H9 (cell line): Measurements from ENCODE around the gene RCC1. TPM values are rescaled to one million over a fixed set of nuclear protein-coding genes. Genes with fewer than 3 reads are reported as not detected.

Experiments
- DNase-seq: peaks from one replicate; pipeline ENCODE4 v3.0.0-alpha.2; 2017
- H2AFZ ChIP-seq: one replicate; pipeline ENCODE4 v1.6.1; 2013; ENCODE audit warnings: mild to moderate bottlenecking, low read length, control low read depth, moderate library complexity
- H2AK5ac ChIP-seq: 2 replicates; pipeline ENCODE4 v1.6.1; 2013; ENCODE audit warnings: low read length, control low read depth, mixed read lengths; ENCODE audit not compliant: insufficient read length
- H2BK120ac ChIP-seq: one replicate; pipeline ENCODE4 v1.6.1; 2013; ENCODE audit warnings: low read depth, mild to moderate bottlenecking, low read length, control low read depth, inconsistent platforms; ENCODE audit not compliant: poor library complexity, severe bottlenecking
- H2BK12ac ChIP-seq: 2 replicates; pipeline ENCODE4 v1.6.1; 2013; ENCODE audit warnings: low read length, control low read depth, mixed read lengths, low read depth; ENCODE audit not compliant: insufficient read length
- H2BK15ac ChIP-seq: 2 replicates; pipeline ENCODE4 v1.6.1; 2013; ENCODE audit warnings: low read depth, low read length, control low read depth
- H2BK20ac ChIP-seq: one replicate; pipeline ENCODE4 v1.6.1; 2013; ENCODE audit warnings: low read depth, mild to moderate bottlenecking, low read length, control low read depth, inconsistent platforms; ENCODE audit not compliant: poor library complexity, severe bottlenecking
- H2BK5ac ChIP-seq: 2 replicates; pipeline ENCODE4 v1.6.1; 2013; ENCODE audit warnings: low read length, control low read depth, mixed read lengths; ENCODE audit not compliant: insufficient read length
- H3K14ac ChIP-seq: 2 replicates; pipeline ENCODE4 v1.6.1; 2013; ENCODE audit warnings: low read length, control low read depth; ENCODE audit not compliant: insufficient read depth
- H3K18ac ChIP-seq: 2 replicates; pipeline ENCODE4 v1.6.1; 2013; ENCODE audit warnings: low read depth, mild to moderate bottlenecking, mixed read lengths, low read length, control low read depth; ENCODE audit not compliant: insufficient read length
- H3K23ac ChIP-seq: 2 replicates; pipeline ENCODE4 v1.6.1; 2013; ENCODE audit warnings: low read length, control low read depth, mixed read lengths, low read depth; ENCODE audit not compliant: insufficient read length
- H3K23me2 ChIP-seq: 2 replicates; pipeline ENCODE4 v1.6.1; 2013; ENCODE audit warnings: low read depth, mild to moderate bottlenecking, mixed read lengths, low read length, control low read depth; ENCODE audit not compliant: insufficient read length, poor library complexity, severe bottlenecking
- H3K27ac ChIP-seq: 2 replicates; pipeline ENCODE4 v1.5.1; 2013; ENCODE audit warnings: low read length, control low read depth, mixed read lengths, low read depth; ENCODE audit not compliant: insufficient read length
- H3K27me3 ChIP-seq: 2 replicates; pipeline ENCODE4 v1.6.1; 2013; ENCODE audit warnings: low read length, control low read depth, inconsistent platforms; ENCODE audit not compliant: insufficient read depth
- H3K4ac ChIP-seq: 2 replicates; pipeline ENCODE4 v1.6.1; 2013; ENCODE audit warnings: low read depth, mild to moderate bottlenecking, control low read depth, inconsistent platforms, low read length, moderate library complexity
- H3K4me1 ChIP-seq: 2 replicates; pipeline ENCODE4 v1.6.1; 2013; ENCODE audit warnings: low read length, control low read depth, inconsistent platforms; ENCODE audit not compliant: insufficient read depth
- H3K4me2 ChIP-seq: 2 replicates; pipeline ENCODE4 v1.6.1; 2013; ENCODE audit warnings: low read length, control low read depth, mixed read lengths; ENCODE audit not compliant: insufficient read length, insufficient read depth
- H3K56ac ChIP-seq: 2 replicates; pipeline ENCODE4 v1.6.1; 2013; ENCODE audit warnings: low read depth, mild to moderate bottlenecking, mixed read lengths, low read length, control low read depth; ENCODE audit not compliant: insufficient read length
- H3K79me1 ChIP-seq: 2 replicates; pipeline ENCODE4 v1.6.1; 2013; ENCODE audit warnings: low read depth, mild to moderate bottlenecking, moderate library complexity, low read length, control low read depth, inconsistent platforms; ENCODE audit not compliant: insufficient read depth, poor library complexity, severe bottlenecking
- H3K79me2 ChIP-seq: 2 replicates; pipeline ENCODE4 v1.6.1; 2013; ENCODE audit warnings: low read length, control low read depth, inconsistent platforms; ENCODE audit not compliant: insufficient read depth
- H3K9ac ChIP-seq: 2 replicates; pipeline ENCODE4 v1.6.1; 2013; ENCODE audit warnings: low read length, control low read depth, mixed read lengths; ENCODE audit not compliant: insufficient read length; ENCODE audit errors: extremely low read depth
- H3K9me3 ChIP-seq: one replicate; pipeline ENCODE4 v1.6.1; 2013; ENCODE audit warnings: low read depth, low read length, inconsistent platforms; ENCODE audit not compliant: control insufficient read depth
- H3T11ph ChIP-seq: one replicate; pipeline ENCODE4 v1.6.1; 2013; ENCODE audit warnings: mild to moderate bottlenecking, low read length, control low read depth, inconsistent platforms
- H4K20me1 ChIP-seq: one replicate; pipeline ENCODE4 v1.6.1; 2013; ENCODE audit not compliant: control insufficient read depth, insufficient read length, insufficient read depth
- H4K5ac ChIP-seq: 2 replicates; pipeline ENCODE4 v1.6.1; 2013; ENCODE audit warnings: low read depth, mild to moderate bottlenecking, mixed read lengths, low read length, control low read depth; ENCODE audit not compliant: insufficient read length
- H4K8ac ChIP-seq: replicated peaks from 2 replicates; pipeline ENCODE4 v1.6.1; 2013; ENCODE audit warnings: low read length, control low read depth, mixed read lengths, low read depth; ENCODE audit not compliant: insufficient read length
- H4K91ac ChIP-seq: 2 replicates; pipeline ENCODE4 v1.6.1; 2013; ENCODE audit warnings: low read depth, mild to moderate bottlenecking, moderate library complexity, mixed read lengths, low read length, control low read depth; ENCODE audit not compliant: insufficient read length
- H3K27ac Mint-ChIP-seq, 3 experiments: 2 replicates in 2 of 3; 3 replicates in 1 of 3; pipeline ENCODE4 v1.8.0; 2020 to 2021; ENCODE audit warnings: mixed read lengths in 3 of 3, mild to moderate bottlenecking in 1 of 3, moderate library complexity in 1 of 3
- H3K27me3 Mint-ChIP-seq: 2 replicates; pipeline ENCODE4 v1.8.0; 2021; ENCODE audit warnings: low read depth, mild to moderate bottlenecking, moderate library complexity, mixed read lengths
- H3K36me3 Mint-ChIP-seq, 3 experiments: 2 replicates in 2 of 3; 3 replicates in 1 of 3; pipeline ENCODE4 v1.8.0; 2020 to 2021; ENCODE audit warnings: low read depth in 3 of 3, mixed read lengths in 3 of 3; ENCODE audit not compliant: insufficient read depth in 1 of 3
- H3K4me1 Mint-ChIP-seq, 2 experiments: 2 replicates each; pipeline ENCODE4 v1.8.0; 2020; ENCODE audit warnings: mixed read lengths in 2 of 2
- H3K4me3 Mint-ChIP-seq, 2 experiments: 2 replicates in 1 of 2; 3 replicates in 1 of 2; pipeline ENCODE4 v1.8.0; 2020 to 2021; ENCODE audit warnings: mild to moderate bottlenecking in 2 of 2, mixed read lengths in 2 of 2, moderate library complexity in 1 of 2
- H3K9me3 Mint-ChIP-seq, 2 experiments: 2 replicates in 1 of 2; 3 replicates in 1 of 2; pipeline ENCODE4 v1.8.0; 2020; ENCODE audit warnings: mild to moderate bottlenecking in 2 of 2, mixed read lengths in 2 of 2, moderate library complexity in 1 of 2
- WGBS: extraction: QIAGEN DNeasy Blood & Tissue Kit; methylation state at CpG from one replicate; pipeline ENCODE4 v1.1.7; 2013; ENCODE audit warnings: missing lambda C conversion rate, low lambda C conversion rate, mixed read lengths; ENCODE audit not compliant: insufficient read length; ENCODE audit errors: extremely low coverage; 5-methylcytosine and 5-hydroxymethylcytosine counted together
- total RNA-seq: library from RNA; stranded (reverse); gene quantifications from 2 replicates; pipeline ENCODE4 v1.2.1, GENCODE V29; 2021
- TF ChIP-seq, protein P1 (sequence below): fragments of 200-600 bp; sonication (generic); conservative IDR thresholded peaks from 3 replicates; pipeline ENCODE4 v1.8.0; 2021; ENCODE audit warnings: antibody characterized with exemption, mild to moderate bottlenecking

The RCC1 gene
- total RNA-seq, 1 experiment from 2014 or later, result 93.6 TPM

- WGBS, result no CpG with 5 or more reads among the region's 75 CpGs
- Mint-ChIP-seq H3K36me3 (peaks cover 30 to 44% (median 38%) of the 10 kb centered on the region in 3 experiments), H3K4me3 (peak overlapping the region; percentile 90 to 96), H3K27me3 (0 out of 2 replicates have a peak, but pooled peaks cover 3% of the 10 kb centered on the region), H3K9me3 (no peaks in the 10 kb centered on the region; a peak in 1 of 5 replicates), H3K27ac (peak overlapping the region in 2 of 3 experiments; percentile 66 to 95; a peak in 5 of 7 replicates), H3K4me1 (peaks cover 25 to 28% of the 10 kb centered on the region in 2 experiments)
- H4K5ac ChIP-seq, result no peak overlapping the region
- H3K23ac ChIP-seq, result no peak overlapping the region
- no peak overlapping the region for H3K14ac ChIP-seq
- no peaks in the 10 kb centered on the region for H3K79me1 ChIP-seq
- no peaks in the 10 kb centered on the region for H3K4me1 ChIP-seq
- peak overlapping the region; percentile 98 for H3K4me2 ChIP-seq
- no peak overlapping the region for H2BK12ac ChIP-seq
- H3K27me3 ChIP-seq, result no peaks in the 10 kb centered on the region
- H4K20me1 ChIP-seq, result no peaks in the 10 kb centered on the region
- H2AFZ ChIP-seq, result no peak overlapping the region
- no peak overlapping the region for H2BK15ac ChIP-seq
- H3K9me3 ChIP-seq, result no peaks in the 10 kb centered on the region
- no peak overlapping the region for H2BK5ac ChIP-seq
- H3K27ac ChIP-seq, result no peak overlapping the region
- H4K8ac ChIP-seq, result no peak overlapping the region
- no peak overlapping the region for H2BK20ac ChIP-seq
- no peak overlapping the region for H4K91ac ChIP-seq
- no peak overlapping the region for H3T11ph ChIP-seq
- H3K4ac ChIP-seq, result no peak overlapping the region
- peak overlapping the region; percentile 66 for H3K9ac ChIP-seq
- TF ChIP-seq, protein P1, sequence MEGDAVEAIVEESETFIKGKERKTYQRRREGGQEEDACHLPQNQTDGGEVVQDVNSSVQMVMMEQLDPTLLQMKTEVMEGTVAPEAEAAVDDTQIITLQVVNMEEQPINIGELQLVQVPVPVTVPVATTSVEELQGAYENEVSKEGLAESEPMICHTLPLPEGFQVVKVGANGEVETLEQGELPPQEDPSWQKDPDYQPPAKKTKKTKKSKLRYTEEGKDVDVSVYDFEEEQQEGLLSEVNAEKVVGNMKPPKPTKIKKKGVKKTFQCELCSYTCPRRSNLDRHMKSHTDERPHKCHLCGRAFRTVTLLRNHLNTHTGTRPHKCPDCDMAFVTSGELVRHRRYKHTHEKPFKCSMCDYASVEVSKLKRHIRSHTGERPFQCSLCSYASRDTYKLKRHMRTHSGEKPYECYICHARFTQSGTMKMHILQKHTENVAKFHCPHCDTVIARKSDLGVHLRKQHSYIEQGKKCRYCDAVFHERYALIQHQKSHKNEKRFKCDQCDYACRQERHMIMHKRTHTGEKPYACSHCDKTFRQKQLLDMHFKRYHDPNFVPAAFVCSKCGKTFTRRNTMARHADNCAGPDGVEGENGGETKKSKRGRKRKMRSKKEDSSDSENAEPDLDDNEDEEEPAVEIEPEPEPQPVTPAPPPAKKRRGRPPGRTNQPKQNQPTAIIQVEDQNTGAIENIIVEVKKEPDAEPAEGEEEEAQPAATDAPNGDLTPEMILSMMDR, result no peak
- H3K23me2 ChIP-seq, result peaks cover 17% of the 10 kb centered on the region
- no peak overlapping the region for H2BK120ac ChIP-seq
- no peak overlapping the region for H2AK5ac ChIP-seq
- peaks cover 16% of the 10 kb centered on the region; the same call in 1 of the 2 replicates for H3K79me2 ChIP-seq
- DNase-seq, result peak; percentile 94
- no peak overlapping the region for H3K56ac ChIP-seq
- H3K18ac ChIP-seq, result no peak overlapping the region
These were observed 75.8 kb downstream of the RCC1 start for GRCh38 chr1:28581531-28582247.
